Keratinocyte (primary cell): Measurements from ENCODE around the gene MIOX. TPM values are rescaled to one million over a fixed set of nuclear protein-coding genes. Genes with fewer than 3 reads are reported as not detected.

ENCODE experiments used
- DNase-seq: peaks from one replicate; pipeline ENCODE4 v3.0.0-alpha.2; 2011; ENCODE audit warnings: low read depth, missing footprints, low spot score
- FAIRE-seq: peaks from 2 replicates; lab custom pipeline; 2011; peaks lifted over from hg19 to GRCh38; lab: Jason Lieb, UNC
- H2AFZ ChIP-seq: 2 replicates; pipeline ENCODE4 v1.6.0; 2012; ENCODE audit warnings: low read length, control low read depth, inconsistent platforms; ENCODE audit not compliant: control insufficient read depth
- H3K27ac ChIP-seq: 2 replicates; pipeline ENCODE4 v1.5.1; 2011; ENCODE audit warnings: low read length; ENCODE audit not compliant: control insufficient read depth, insufficient read depth
- H3K27me3 ChIP-seq: 3 replicates; pipeline ENCODE4 v1.6.0; 2011; ENCODE audit warnings: low read length; ENCODE audit not compliant: control insufficient read depth, insufficient read depth; ENCODE audit errors: extremely low read depth
- H3K36me3 ChIP-seq, 2 experiments: 2 replicates in 1 of 2; 3 replicates in 1 of 2; pipeline ENCODE4 v1.5.1; 2011; ENCODE audit warnings: low read length in 2 of 2, mild to moderate bottlenecking in 1 of 2; ENCODE audit not compliant: control insufficient read depth in 2 of 2, insufficient read depth in 2 of 2; ENCODE audit errors: extremely low read depth in 1 of 2
- H3K4me1 ChIP-seq: 3 replicates; pipeline ENCODE4 v1.5.1; 2011; ENCODE audit warnings: low read length; ENCODE audit not compliant: control insufficient read depth, insufficient read depth; ENCODE audit errors: extremely low read depth
- H3K4me2 ChIP-seq: 3 replicates; pipeline ENCODE4 v1.6.0; 2011; ENCODE audit warnings: low read depth, low read length; ENCODE audit not compliant: control insufficient read depth, insufficient read depth; ENCODE audit errors: extremely low read depth
- H3K4me3 ChIP-seq, 3 experiments: fragments of 200-600 bp in 1 of 3; sonication (generic) in 1 of 3; 2 replicates in 2 of 3; 3 replicates in 1 of 3; pipeline ENCODE4 v1.5.1; 2011 to 2016; ENCODE audit warnings: low read length in 3 of 3, mild to moderate bottlenecking in 3 of 3, control low read depth in 2 of 3, inconsistent platforms in 1 of 3, low read depth in 1 of 3, mixed read lengths in 1 of 3, mixed run types in 1 of 3, moderate library complexity in 1 of 3; ENCODE audit not compliant: control insufficient read depth in 2 of 3, insufficient read depth in 2 of 3; ENCODE audit errors: extremely low read depth in 1 of 3
- H3K79me2 ChIP-seq: 2 replicates; pipeline ENCODE4 v1.6.0; 2012; ENCODE audit warnings: low read length; ENCODE audit not compliant: control insufficient read depth, insufficient read depth
- H3K9ac ChIP-seq: 3 replicates; pipeline ENCODE4 v1.6.0; 2011; ENCODE audit warnings: low read length; ENCODE audit not compliant: control insufficient read depth, insufficient read depth; ENCODE audit errors: extremely low read depth
- H3K9me1 ChIP-seq: 3 replicates; pipeline ENCODE4 v1.6.0; 2011; ENCODE audit warnings: low read length; ENCODE audit not compliant: control insufficient read depth, insufficient read depth; ENCODE audit errors: extremely low read depth
- H3K9me3 ChIP-seq: 2 replicates; pipeline ENCODE4 v1.5.1; 2012; ENCODE audit warnings: low read depth, low read length; ENCODE audit not compliant: control insufficient read depth
- H4K20me1 ChIP-seq: 3 replicates; pipeline ENCODE4 v1.6.0; 2011; ENCODE audit warnings: low read length; ENCODE audit not compliant: control insufficient read depth, insufficient read depth; ENCODE audit errors: extremely low read depth
- EZH2 ChIP-seq: IDR thresholded peaks from one replicate; pipeline ENCODE4 v1.6.1; 2012; ENCODE audit warnings: inconsistent platforms, mild to moderate bottlenecking, low read length, moderate library complexity
- dilution Hi-C: fragments of 300-500 bp; cut with MboI; formaldehyde crosslinking; loops from one replicate; pipeline ENCODE4 v1.7.0; 2020; ENCODE audit warnings: low sequenced_read_pairs; ENCODE audit not compliant: extremely low pct_ligation_motif_present
- polyA plus RNA-seq, 5 experiments: library from polyadenylated mRNA; depleted of rRNA in 3 of 5; stranded (reverse) in 3 of 5; stranded (forward) in 1 of 5; unstranded in 1 of 5; fragments of >200 nt; gene quantifications; 1 replicate in 1 of 5; 2 replicates in 3 of 5; 3 replicates in 1 of 5; pipeline versions ENCODE4 v1.2.1 to v1.2.3, GENCODE V29; 2011 to 2012; ENCODE audit warnings: missing spikeins in 2 of 5, low read depth in 1 of 5, low replicate concordance in 1 of 5
- TF ChIP-seq, protein P1 (sequence below), 3 experiments: IDR thresholded peaks in 1 of 3; conservative IDR thresholded peaks in 1 of 3; optimal IDR thresholded peaks in 1 of 3; 2 replicates in 2 of 3; 3 replicates in 1 of 3; pipeline versions ENCODE3 to v1.5.1; 2011; ENCODE audit warnings: low read length in 3 of 3, mild to moderate bottlenecking in 3 of 3, moderate library complexity in 2 of 3, control low read depth in 1 of 3, inconsistent platforms in 1 of 3; ENCODE audit not compliant: insufficient read depth in 2 of 3; ENCODE audit errors: extremely low read depth in 1 of 3

The MIOX gene
- polyA plus RNA-seq, 1 donor (not counting 4 experiments of a cell fraction or from before 2014, with no cell fraction given): not detected

DNA sequence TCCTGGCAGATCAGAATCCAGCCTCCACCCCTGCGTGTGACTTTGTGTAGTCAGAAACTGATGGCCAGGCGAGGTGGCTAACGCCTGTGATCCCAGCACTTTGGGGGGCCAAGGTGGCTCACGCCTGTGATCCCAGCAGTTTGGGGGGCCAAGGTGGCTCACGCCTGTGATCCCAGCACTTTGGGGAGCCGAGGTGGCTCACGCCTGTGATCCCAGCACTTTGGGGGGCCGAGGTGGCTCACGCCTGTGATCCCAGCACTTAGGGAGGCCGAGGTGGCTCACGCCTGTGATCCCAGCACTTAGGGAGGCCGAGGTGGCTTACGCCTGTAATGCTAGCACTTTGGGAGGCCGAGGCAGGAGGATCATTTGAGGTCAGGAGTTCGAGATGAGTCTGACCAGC, 26.5 kb downstream of the MIOX start:
- peaks cover 9% of the 10 kb centered on the region for H3K4me1 ChIP-seq
- no peak overlapping the region for H3K9ac ChIP-seq
- no peak for DNase-seq
- no peaks in the 10 kb centered on the region for H3K9me3 ChIP-seq
- H3K79me2 ChIP-seq: peaks cover 44% of the 10 kb centered on the region
- peaks cover 3 to 7% of the 10 kb centered on the region in 2 experiments for H3K36me3 ChIP-seq
- no peak overlapping the region for H2AFZ ChIP-seq
- H4K20me1 ChIP-seq: no peaks in the 10 kb centered on the region
- H3K9me1 ChIP-seq: no peaks in the 10 kb centered on the region
- FAIRE-seq: no peak
- no peaks in the 10 kb centered on the region for H3K27me3 ChIP-seq
- H3K4me2 ChIP-seq: no peak overlapping the region
- dilution Hi-C loops: no loop called here
- H3K4me3 ChIP-seq: no peak overlapping the region
- TF ChIP-seq EZH2: no peak
- TF ChIP-seq, protein P1, sequence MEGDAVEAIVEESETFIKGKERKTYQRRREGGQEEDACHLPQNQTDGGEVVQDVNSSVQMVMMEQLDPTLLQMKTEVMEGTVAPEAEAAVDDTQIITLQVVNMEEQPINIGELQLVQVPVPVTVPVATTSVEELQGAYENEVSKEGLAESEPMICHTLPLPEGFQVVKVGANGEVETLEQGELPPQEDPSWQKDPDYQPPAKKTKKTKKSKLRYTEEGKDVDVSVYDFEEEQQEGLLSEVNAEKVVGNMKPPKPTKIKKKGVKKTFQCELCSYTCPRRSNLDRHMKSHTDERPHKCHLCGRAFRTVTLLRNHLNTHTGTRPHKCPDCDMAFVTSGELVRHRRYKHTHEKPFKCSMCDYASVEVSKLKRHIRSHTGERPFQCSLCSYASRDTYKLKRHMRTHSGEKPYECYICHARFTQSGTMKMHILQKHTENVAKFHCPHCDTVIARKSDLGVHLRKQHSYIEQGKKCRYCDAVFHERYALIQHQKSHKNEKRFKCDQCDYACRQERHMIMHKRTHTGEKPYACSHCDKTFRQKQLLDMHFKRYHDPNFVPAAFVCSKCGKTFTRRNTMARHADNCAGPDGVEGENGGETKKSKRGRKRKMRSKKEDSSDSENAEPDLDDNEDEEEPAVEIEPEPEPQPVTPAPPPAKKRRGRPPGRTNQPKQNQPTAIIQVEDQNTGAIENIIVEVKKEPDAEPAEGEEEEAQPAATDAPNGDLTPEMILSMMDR (optimal IDR thresholded peaks at IDR 0.05 in 1 of 3, IDR thresholded peaks at IDR 0.05 in 1 of 3, conservative IDR thresholded peaks at IDR 0.05 in 1 of 3; ENCODE audit: extremely low read depth in 1 of 3, insufficient read depth in 2 of 3, low read length in 3 of 3): no peak
- H3K27ac ChIP-seq: no peak overlapping the region

DNA sequence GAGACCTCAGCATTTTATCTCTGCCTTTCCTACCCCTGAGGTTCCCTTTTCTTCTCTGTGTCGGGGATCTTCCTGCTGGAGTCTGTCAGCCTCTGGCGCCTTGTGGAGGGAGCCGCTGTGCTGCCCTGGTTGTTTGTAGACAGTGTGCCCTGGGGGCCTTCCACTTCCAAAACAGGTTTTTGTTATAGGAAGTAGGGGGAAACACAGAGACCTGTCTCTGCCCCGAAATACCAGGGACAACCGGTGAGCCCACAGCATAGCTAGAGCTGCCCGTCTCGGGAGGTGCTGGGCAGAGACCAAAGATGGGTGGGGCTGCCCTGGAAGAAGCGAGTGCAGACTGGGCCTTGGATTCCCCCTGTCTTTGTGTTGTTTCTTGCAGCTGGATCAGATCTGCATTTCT, 29.4 kb downstream of the MIOX start:
- H3K36me3 ChIP-seq: peaks cover 8 to 10% of the 10 kb centered on the region in 2 experiments
- H3K27ac ChIP-seq: no peak overlapping the region
- DNase-seq (no peak), FAIRE-seq (no peak)
- H3K4me3 ChIP-seq: no peak overlapping the region
- no peaks in the 10 kb centered on the region for H3K27me3 ChIP-seq
- no peak overlapping the region for H3K4me2 ChIP-seq
- H3K9ac ChIP-seq: no peak overlapping the region
- peaks cover 28% of the 10 kb centered on the region for H3K79me2 ChIP-seq
- TF ChIP-seq, protein P1 (optimal IDR thresholded peaks at IDR 0.05 in 1 of 3, IDR thresholded peaks at IDR 0.05 in 1 of 3, conservative IDR thresholded peaks at IDR 0.05 in 1 of 3; ENCODE audit: extremely low read depth in 1 of 3, insufficient read depth in 2 of 3, low read length in 3 of 3): no peak
- TF ChIP-seq EZH2: no peak
- H3K9me3 ChIP-seq: no peaks in the 10 kb centered on the region
- dilution Hi-C loops: no loop called here
- H3K9me1 ChIP-seq: no peaks in the 10 kb centered on the region
- no peak overlapping the region for H2AFZ ChIP-seq
- H4K20me1 ChIP-seq: no peaks in the 10 kb centered on the region
- no peaks in the 10 kb centered on the region for H3K4me1 ChIP-seq
